A549 (cell line): Measurements from ENCODE around the gene TSKS. TPM values are rescaled to one million over a fixed set of nuclear protein-coding genes. Genes with fewer than 3 reads are reported as not detected.

Experiments used
- ATAC-seq, 2 experiments: fragments of 200-7000 bp in 1 of 2; fragments of >200 bp in 1 of 2; cut with Nextera tagmentation in 1 of 2; cut with Tn5 transposase in 1 of 2; 3 replicates each; pipeline versions ENCODE4 v1.8.0 to v1.9.1; 2018 to 2020; ENCODE audit warnings: mild to moderate bottlenecking in 1 of 2, moderate library complexity in 1 of 2
- CTCF ChIA-PET: fragments of 300-600 bp; sonication (Branson Sonifier 250); formaldehyde crosslinking; extraction: SDS; loops from one replicate; lab custom pipeline; 2021; ENCODE audit warnings: antibody characterized with exemption, inconsistent platforms; lab: Yijun Ruan, JAX
- POLR2A ChIA-PET: fragments of 350-600 bp; formaldehyde crosslinking; extraction: SDS; loops from one replicate; lab custom pipeline; 2021; ENCODE audit warnings: antibody characterized with exemption, inconsistent platforms; lab: Yijun Ruan, JAX
- DNase-seq, 2 experiments: peaks; one replicate each; pipeline versions ENCODE4 v3.0.0 to v3.0.0-alpha.2; 2011 to 2016; ENCODE audit warnings: low read depth in 1 of 2, low spot score in 1 of 2
- FAIRE-seq: peaks from 2 replicates; lab custom pipeline; 2011; peaks lifted over from hg19 to GRCh38; lab: Jason Lieb, UNC
- H3K27ac ChIP-seq, 2 experiments: fragments of >200 bp; sonication (Bioruptor Twin); formaldehyde crosslinking; 3 replicates each; pipeline ENCODE4 v1.5.1; 2016 to 2017
- H3K4me1 ChIP-seq: fragments of >200 bp; sonication (Bioruptor Twin); formaldehyde crosslinking; 3 replicates; pipeline ENCODE4 v1.6.1; 2016
- H3K4me2 ChIP-seq: fragments of >200 bp; sonication (Bioruptor Twin); formaldehyde crosslinking; 3 replicates; pipeline ENCODE4 v1.6.1; 2016
- H3K4me3 ChIP-seq: fragments of >200 bp; sonication (Bioruptor Twin); formaldehyde crosslinking; 3 replicates; pipeline ENCODE4 v1.5.1; 2016
- H3K9me3 ChIP-seq: fragments of >200 bp; sonication (Bioruptor Twin); formaldehyde crosslinking; 3 replicates; pipeline ENCODE4 v1.6.1; 2016
- BHLHE40 ChIP-seq: IDR thresholded peaks from 2 replicates; pipeline ENCODE4 v1.6.1; 2012; ENCODE audit warnings: low read depth, low read length, inconsistent platforms
- CHD2 ChIP-seq: fragments of 150-350 bp; IDR thresholded peaks from 2 replicates; pipeline ENCODE4 v1.6.1; 2014; ENCODE audit warnings: low read length; ENCODE audit not compliant: partially characterized antibody
- CTCF ChIP-seq: fragments of >200 bp; sonication (Bioruptor Twin); formaldehyde crosslinking; IDR thresholded peaks from 3 replicates; pipeline ENCODE4 v1.5.1; 2016
- EHMT2 ChIP-seq: fragments of 200-600 bp; sonication (generic); IDR thresholded peaks from 2 replicates; pipeline ENCODE4 v1.6.1; 2016; ENCODE audit warnings: antibody characterized with exemption, low read depth, mild to moderate bottlenecking, moderate library complexity
- FOSL2 ChIP-seq, 2 experiments: fragments of 450-650 bp in 1 of 2; fragments of >200 bp in 1 of 2; sonication (Bioruptor Twin) in 1 of 2; formaldehyde crosslinking; IDR thresholded peaks; 2 replicates each; pipeline versions ENCODE4 v1.5.0 to v1.6.1; 2016 to 2020; ENCODE audit warnings: mild to moderate bottlenecking in 1 of 2, moderate library complexity in 1 of 2
- GATA3 ChIP-seq: IDR thresholded peaks from 2 replicates; pipeline ENCODE4 v1.6.1; 2012; ENCODE audit warnings: borderline replicate concordance
- HMGXB4 ChIP-seq: fragments of 250-450 bp; sonication (Bioruptor Pico); IDR thresholded peaks from 2 replicates; pipeline ENCODE4 v1.5.0; 2021; ENCODE audit warnings: mild to moderate bottlenecking, moderate library complexity, borderline replicate concordance
- HOXB13 ChIP-seq: fragments of 250-450 bp; sonication (Bioruptor Pico); IDR thresholded peaks from 2 replicates; pipeline ENCODE4 v1.5.0; 2020; ENCODE audit warnings: low read depth, mild to moderate bottlenecking, moderate library complexity
- MYC ChIP-seq: IDR thresholded peaks from 2 replicates; pipeline ENCODE4 v1.6.1; 2012; ENCODE audit warnings: mild to moderate bottlenecking, inconsistent platforms, low read length, improper control_type of control experiment, borderline replicate concordance
- NPAS2 ChIP-seq: fragments of 250-450 bp; sonication (Bioruptor Pico); IDR thresholded peaks from 2 replicates; pipeline ENCODE4 v1.8.0; 2022; ENCODE audit warnings: mild to moderate bottlenecking, moderate library complexity, borderline replicate concordance
- POLR2AphosphoS2 ChIP-seq: conservative IDR thresholded peaks from 2 replicates; pipeline ENCODE4 v1.6.1; 2012; ENCODE audit warnings: low read length, improper control_type of control experiment, inconsistent platforms
- RAD21 ChIP-seq, 2 experiments: fragments of >200 bp in 1 of 2; sonication (Bioruptor Twin) in 1 of 2; formaldehyde crosslinking in 1 of 2; IDR thresholded peaks in 1 of 2; conservative IDR thresholded peaks in 1 of 2; 2 replicates in 1 of 2; 3 replicates in 1 of 2; pipeline ENCODE4 v1.6.1; 2012 to 2018; ENCODE audit warnings: inconsistent platforms in 1 of 2
- RFX5 ChIP-seq: fragments of 450-650 bp; IDR thresholded peaks from 2 replicates; pipeline ENCODE4 v1.7.1; 2014; ENCODE audit warnings: antibody characterized with exemption, mild to moderate bottlenecking, moderate library complexity
- RNF2 ChIP-seq: fragments of 200-600 bp; sonication (generic); IDR thresholded peaks from 2 replicates; pipeline ENCODE4 v1.6.1; 2016; ENCODE audit warnings: low read depth, mild to moderate bottlenecking, antibody characterized with exemption, moderate library complexity, borderline replicate concordance
- SREBF2 ChIP-seq: fragments of 450-650 bp; IDR thresholded peaks from 2 replicates; pipeline ENCODE4 v1.6.1; 2014; ENCODE audit warnings: mild to moderate bottlenecking, moderate library complexity
- TFCP2L1 ChIP-seq: fragments of 250-450 bp; sonication (Bioruptor Pico); IDR thresholded peaks from 2 replicates; pipeline ENCODE4 v1.5.0; 2021; ENCODE audit warnings: mild to moderate bottlenecking
- ZC3H11A ChIP-seq: fragments of 450-650 bp; IDR thresholded peaks from 2 replicates; pipeline ENCODE4 v1.6.1; 2014; ENCODE audit warnings: antibody characterized with exemption, mild to moderate bottlenecking
- WGBS: methylation state at CpG from one replicate; pipeline ENCODE4 v1.1.6; 2017; ENCODE audit errors: missing lambda C conversion rate; 5-methylcytosine and 5-hydroxymethylcytosine counted together
- polyA plus RNA-seq, 4 experiments: library from polyadenylated mRNA; depleted of rRNA in 3 of 4; stranded (reverse); fragments of >200 nt; fragmentation: RNase III in 1 of 4; extraction: RNeasy Plus Mini Kit Qiagen cat#74134 plus additional on column Dnase treatment in 1 of 4; gene quantifications; 2 replicates in 3 of 4; 3 replicates in 1 of 4; pipeline ENCODE4 v1.2.3, GENCODE V29; 2011 to 2017
- TF ChIP-seq, protein P1 (sequence below): fragments of 150-350 bp; IDR thresholded peaks from 2 replicates; pipeline ENCODE4 v1.6.1; 2014; ENCODE audit warnings: low read depth, mild to moderate bottlenecking, low read length

TSKS gene
- polyA plus RNA-seq, 2 of the 4 experiments (the other 2 are of a cell fraction): not detected

- WGBS: 97% methylated on average over 20 of the region's 20 CpGs
- no peak overlapping the region for H3K4me3 ChIP-seq
- TF ChIP-seq NPAS2 (CRISPR knock-in tag) (no peak), CTCF (no peak), POLR2AphosphoS2 (no peak), HOXB13 (CRISPR knock-in tag) (no peak)
- TF ChIP-seq, all 56 proteins: peak for 0
- ChIA-PET CTCF (interaction anchor here (2.1 kb wide), 1 partner anchor 9 kb away, joined by 5 read pairs; the partner anchor contains the start of gene AP2A1), POLR2A (no interaction called here)
- Histone ChIP-seq H3K4me2 (no peak overlapping the region), H3K4me1 (no peaks in the 10 kb centered on the region), H3K9me3 (no peaks in the 10 kb centered on the region), H3K27ac (no peak overlapping the region)
- DNase-seq (no peak), FAIRE-seq (no peak), ATAC-seq (no peak)
Observed at GRCh38 chr19:49775742-49776370, 12.8 kb upstream of the TSKS start.

- ChIA-PET POLR2A (no interaction called here), CTCF (interaction anchor here (0.7 kb wide), 1 partner anchor 330 kb away, joined by 4 read pairs; no protein-coding TSS in a partner anchor)
- no peaks in the 10 kb centered on the region for H3K4me1 ChIP-seq
- H3K27ac ChIP-seq: no peak overlapping the region
- ATAC-seq: no peak
- 98% methylated on average over 8 of the region's 8 CpGs for WGBS
- TF ChIP-seq RFX5 (no peak), MYC (no peak), HMGXB4 (no peak), TFCP2L1 (CRISPR knock-in tag) (no peak), RAD21 (conservative IDR thresholded peaks at IDR 0.05 in 1 of 2, IDR thresholded peaks at IDR 0.05 in 1 of 2) (no peak), BHLHE40 (no peak), GATA3 (no peak), SREBF2 (no peak), RNF2 (no peak), FOSL2 (IDR thresholded peaks at IDR 0.05) (no peak), FOSL2 (CRISPR knock-in tag; IDR thresholded peaks at IDR 0.05) (no peak), NPAS2 (CRISPR knock-in tag) (no peak), CHD2 (no peak), CTCF (no peak), ZC3H11A (no peak), EHMT2 (no peak)
- TF ChIP-seq, protein P1, sequence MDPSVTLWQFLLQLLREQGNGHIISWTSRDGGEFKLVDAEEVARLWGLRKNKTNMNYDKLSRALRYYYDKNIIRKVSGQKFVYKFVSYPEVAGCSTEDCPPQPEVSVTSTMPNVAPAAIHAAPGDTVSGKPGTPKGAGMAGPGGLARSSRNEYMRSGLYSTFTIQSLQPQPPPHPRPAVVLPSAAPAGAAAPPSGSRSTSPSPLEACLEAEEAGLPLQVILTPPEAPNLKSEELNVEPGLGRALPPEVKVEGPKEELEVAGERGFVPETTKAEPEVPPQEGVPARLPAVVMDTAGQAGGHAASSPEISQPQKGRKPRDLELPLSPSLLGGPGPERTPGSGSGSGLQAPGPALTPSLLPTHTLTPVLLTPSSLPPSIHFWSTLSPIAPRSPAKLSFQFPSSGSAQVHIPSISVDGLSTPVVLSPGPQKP: no peak
- no peak for DNase-seq
- no peak overlapping the region for H3K4me2 ChIP-seq
- H3K9me3 ChIP-seq: no peaks in the 10 kb centered on the region
- FAIRE-seq: no peak
- H3K4me3 ChIP-seq: no peak overlapping the region
Observed at GRCh38 chr19:49774969-49775368, 11.9 kb upstream of the TSKS start.
